GM19238 (cell line): ENCODE data around the gene ATP1A1.

Source experiments
- DNase-seq: peaks from one replicate; pipeline ENCODE4 v3.0.0; 2011; ENCODE audit warnings: low spot score; ENCODE audit not compliant: insufficient read length

The ATP1A1 gene

DNA sequence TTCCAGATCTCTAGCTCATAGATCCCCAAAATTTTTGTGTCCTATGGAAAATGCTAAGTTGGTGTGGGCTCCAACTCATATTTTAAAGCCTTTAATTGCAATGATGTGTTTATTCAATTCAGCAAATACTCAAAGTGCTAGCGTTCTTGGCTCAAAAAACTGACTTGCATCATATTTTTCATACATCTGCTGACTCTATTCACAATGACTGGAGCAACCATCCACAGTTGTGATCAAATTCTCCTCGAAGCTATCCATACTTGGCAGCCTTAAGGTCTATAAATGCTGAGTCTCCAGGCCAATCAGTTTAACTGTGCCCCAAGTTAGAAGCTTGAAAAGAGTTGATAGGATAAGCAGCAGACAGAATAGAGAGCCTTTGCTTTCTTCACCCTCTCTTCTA, 2.9 kb upstream of the ATP1A1 start:
- no peak for DNase-seq

DNA sequence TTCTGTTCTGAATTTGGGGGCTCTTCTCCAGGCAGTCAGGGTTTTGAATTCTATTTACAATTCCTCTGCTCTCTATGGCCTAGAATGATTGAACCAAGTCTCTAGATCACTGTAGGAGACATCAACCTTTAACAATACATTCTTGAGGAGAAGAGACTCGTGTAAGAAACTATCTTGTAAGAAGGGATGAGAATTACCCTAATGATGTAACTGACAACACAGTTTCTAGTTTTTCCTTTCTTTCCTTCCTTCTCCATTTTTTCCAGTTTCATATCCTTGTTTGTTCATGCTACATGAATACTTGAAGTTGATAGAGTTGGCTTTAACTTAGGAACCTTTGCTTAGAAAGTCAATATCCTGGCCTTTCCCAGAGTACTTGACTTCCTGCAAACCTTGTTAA, 1.3 kb upstream of the ATP1A1 start:
- DNase-seq, result no peak

DNA sequence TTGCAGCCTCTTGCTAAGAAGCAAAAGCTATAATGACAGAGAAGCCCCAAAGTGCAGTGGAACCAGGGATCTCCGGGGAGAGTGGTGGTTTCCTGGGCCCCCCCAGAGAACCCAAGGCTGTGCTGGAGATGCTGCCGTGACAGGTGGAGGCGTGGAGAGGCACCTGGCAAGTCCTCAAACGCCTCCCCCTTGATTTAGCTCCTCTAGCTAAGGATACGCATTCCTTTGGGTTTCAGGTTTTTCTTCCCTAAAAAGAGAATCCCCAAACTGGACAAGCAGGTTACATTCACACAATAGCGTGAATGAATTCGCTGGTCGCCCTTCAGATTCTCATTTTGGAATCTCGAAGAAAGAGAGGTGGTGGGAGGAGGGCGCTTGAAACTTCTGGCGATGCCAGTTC, 853 bp upstream of the ATP1A1 start:
- DNase-seq, result no peak

DNA sequence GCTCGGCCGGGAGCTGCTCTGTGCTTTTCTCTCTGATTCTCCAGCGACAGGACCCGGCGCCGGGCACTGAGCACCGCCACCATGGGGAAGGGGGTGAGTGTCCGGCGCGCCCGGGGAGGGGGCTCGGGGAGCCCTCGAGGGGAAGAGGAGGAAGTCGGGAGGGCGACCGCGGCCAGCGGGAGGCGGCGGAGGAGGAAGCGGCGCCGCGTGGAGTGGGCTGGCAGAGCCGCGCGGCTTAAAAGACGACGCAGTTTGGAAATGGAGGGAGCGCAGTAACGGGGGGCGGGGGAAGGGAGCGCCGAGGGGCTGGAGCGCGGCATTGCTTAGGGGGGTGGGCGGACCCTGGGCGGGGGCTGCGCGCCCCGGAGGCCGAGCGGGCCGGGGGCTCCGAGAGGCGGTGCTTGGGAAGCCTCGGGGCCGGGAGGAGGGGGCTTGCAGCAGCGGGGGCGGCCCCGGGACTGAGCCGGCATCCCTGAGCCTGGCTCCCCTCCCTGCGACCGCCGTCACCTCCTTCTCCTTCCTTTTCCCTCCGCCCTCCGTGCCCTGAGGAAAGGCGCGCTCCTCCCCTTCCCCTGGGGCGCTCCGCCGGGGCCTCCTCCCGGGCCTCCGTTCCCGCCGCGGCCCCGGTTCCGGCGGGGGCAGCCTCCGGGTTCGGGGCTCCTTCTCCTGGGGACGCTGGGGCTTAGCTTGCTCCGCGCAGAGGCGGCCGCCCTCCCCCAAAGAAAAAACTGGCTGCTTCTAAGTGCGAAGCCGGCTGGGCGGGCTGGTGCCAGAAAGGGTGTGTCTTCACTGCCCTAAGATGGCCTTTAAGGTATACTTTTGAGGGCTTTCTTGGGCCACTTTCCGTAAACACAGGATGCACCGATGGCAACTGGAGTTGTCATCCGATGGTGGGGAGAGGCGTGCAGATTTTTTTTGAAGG, 648 bp downstream of the ATP1A1 start:
- peak; percentile 27 for DNase-seq

DNA sequence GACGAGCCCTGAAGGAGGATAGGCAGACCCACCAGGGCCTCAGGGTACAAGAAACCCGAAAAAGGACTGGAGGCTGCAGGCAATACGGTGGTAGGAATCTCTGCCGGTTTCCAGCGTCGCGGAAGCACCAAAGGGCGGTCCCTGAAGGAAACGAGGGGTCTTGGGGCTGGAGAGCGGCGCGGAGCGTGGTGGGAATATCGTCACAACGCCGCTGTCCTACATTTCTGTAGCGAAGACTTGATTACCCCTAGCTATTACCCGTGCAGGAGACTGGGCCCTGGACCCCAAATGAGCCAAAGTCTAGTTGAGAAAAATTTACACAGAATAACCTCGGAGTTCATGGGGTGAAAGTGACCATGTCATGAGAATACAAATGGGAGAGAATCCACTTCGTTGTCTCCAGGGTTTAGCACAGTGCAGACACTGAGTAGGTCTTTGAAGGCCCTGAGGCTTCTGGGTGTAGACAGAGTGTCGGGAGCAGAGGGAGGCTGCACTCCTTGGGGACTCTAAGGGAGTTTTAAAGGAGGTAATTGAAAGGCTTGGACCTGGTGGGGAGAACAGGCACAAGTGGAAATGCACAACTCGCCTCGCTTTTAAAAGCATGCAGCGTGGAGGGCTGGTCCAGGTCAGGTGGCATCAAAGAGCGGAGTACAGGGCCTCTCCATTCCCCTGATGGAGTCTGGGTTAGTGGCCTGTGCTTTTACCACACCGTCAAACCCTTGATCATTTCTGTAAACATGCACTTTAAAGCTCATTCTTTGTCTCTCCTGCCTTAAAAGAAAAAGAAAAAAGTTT, 1.5 kb downstream of the ATP1A1 start:
- DNase-seq, result no peak

DNA sequence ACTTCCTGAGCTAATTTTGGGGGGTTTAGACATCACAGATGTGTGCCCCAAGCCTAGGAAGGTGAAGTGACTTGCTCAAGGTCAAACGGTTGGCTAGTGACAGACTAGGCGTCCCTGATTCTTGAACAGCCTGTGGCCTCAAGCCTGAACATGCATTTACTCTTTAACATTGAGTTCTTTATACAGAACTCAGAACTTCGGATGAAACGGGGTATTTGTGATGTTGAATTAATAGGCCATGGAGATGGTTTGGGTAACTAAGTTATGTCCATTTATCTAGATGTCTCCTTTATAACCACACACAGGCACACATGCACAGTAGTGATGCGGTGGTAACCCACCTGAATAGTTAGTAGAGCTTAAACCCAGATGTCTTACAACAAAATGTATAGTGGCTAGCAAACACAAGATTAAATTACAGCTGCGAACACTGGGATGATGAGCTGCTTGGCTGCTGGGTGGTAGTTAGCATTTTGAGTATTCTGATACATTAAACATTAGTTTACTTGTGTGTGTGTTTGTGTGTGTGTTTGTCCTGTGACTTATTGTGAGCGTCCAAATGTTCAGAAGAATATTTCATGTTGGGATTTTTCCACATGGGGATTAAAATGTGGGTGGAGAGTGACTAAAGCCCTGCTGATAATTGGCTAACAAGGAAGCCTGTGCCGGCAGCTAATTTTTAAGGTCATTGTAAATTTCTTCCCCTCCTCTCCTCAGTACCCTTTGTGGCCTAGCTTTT, 2.3 kb downstream of the ATP1A1 start:
- no peak for DNase-seq

DNA sequence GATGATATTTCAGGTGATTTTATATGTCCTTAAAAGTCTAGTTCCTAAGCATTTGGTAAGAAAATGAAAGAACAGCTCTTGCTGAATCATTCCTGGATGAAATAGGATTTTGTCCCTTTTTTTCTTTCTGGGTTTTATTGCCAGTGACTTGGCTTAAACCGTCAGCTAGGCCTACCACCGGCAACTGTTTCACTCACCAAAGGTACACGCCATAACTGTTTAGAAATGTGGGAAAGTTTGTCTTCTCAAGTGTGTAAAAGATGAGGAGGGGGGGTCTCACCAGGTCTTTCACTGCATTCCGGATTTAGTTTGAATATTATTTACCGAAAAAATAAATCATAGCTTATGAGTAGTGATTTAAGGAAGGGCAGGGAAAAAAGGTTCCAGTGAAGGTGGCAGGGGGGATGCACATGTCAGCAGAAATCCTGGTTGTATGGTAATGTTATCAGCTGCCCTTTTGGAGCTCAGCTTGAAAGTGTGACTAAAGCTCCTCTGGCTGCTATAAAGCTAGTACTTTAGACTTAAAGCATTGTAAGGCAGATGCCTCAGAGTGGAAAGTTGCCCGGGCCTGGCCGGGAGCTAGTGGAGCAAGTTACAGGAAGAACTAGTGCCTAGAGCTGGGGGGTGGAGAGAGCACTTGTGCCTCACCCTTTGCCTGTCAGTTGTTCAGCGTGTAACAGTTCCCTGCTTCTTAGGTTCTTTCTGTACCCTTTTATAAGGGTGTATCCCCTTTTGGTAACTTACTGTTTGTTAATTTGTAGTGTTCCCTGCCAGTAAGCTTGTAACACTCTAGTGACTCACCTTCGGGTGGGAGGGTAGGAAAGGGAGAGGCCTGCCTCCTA, 3.1 kb downstream of the ATP1A1 start:
- no peak for DNase-seq

DNA sequence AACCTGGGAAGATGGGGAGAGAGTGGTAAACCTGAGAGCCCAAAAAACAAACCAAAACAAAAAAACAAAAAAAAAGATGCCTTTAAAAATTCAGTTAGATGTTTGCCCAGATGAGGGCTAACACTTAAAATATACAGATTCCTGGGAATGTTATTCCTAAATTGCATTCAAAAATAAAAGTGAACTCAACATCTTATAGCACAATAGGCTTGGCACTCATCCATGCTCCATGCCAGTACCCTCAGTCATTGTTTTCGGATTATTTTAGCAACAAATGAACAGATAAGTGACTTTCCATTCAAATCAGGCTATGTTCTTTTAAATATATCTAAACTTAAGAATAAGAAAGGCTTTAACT, 3.7 kb downstream of the ATP1A1 start:
- DNase-seq, result no peak

DNA sequence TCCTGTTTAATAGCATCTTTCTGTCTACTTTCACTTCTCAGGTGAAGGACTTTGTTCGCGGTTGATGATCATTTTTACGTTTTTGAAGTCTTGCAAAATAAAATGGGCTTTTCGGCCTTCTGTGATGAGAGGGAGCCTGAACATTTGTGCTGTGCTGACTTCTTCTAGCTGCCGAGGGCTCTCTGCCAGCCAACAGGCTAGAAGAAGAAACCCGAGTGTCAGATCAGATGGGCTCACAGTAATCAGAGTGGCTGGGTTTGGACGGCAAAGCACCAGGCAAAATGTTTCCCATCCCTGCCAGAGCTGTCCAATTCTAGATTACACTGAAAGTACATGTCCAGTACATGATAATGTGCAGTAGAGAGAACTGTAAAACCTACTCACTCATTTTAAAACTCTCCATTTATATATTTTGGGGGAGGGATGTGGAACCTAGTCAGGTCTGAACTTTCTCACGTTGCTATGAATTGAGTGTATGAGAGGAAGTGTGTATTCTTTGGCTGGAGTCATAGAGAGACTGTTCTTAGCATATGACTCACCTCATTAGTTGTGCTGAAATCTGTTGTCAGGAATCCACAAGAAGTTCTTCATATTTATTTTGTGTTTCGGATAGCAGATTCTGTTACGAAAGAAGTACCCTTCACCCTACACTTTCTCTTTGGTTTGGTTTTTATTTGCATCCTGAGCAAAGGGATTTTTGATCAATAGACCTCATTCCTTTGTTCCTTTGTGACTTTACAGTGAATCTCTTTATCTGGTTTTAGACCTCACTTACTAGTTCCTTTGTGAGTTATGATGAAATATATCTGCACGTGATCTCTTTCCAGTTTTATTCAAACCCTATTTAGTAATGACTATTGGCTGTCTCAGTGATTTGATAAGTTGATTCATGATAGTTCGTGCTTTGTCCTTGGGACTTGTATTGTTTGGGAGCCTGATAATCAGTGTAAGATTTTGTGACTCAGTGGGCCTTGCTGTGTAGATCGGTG, 4.8 kb downstream of the ATP1A1 start:
- peak; percentile 32 for DNase-seq

DNA sequence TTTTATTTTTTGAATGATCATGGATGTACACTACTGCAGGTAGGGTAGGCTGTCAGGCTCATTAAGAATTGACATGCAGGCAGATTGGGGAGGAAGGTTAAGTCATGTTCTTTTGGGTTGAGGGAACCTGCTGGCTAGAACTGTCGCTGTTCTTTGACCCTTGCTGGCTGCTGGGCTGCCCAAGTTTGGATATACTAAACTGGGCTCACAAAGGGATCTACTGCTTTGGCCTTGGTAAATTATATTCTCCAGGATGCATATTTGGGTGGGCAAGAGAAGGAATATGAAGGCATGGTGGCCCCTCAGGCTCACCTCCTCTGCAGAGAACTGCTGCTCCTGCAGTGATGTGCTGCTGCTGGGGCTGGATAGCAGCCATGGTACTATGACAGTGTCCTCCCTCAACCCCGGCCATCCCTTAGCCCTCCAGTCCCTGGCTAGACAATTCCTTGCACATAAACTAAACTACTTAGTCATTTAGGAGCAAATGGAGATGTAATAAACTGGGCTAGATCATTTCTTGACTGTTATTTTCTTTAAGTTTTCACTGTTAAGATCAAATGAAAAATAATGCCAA, 6.1 kb downstream of the ATP1A1 start:
- DNase-seq, result no peak

DNA sequence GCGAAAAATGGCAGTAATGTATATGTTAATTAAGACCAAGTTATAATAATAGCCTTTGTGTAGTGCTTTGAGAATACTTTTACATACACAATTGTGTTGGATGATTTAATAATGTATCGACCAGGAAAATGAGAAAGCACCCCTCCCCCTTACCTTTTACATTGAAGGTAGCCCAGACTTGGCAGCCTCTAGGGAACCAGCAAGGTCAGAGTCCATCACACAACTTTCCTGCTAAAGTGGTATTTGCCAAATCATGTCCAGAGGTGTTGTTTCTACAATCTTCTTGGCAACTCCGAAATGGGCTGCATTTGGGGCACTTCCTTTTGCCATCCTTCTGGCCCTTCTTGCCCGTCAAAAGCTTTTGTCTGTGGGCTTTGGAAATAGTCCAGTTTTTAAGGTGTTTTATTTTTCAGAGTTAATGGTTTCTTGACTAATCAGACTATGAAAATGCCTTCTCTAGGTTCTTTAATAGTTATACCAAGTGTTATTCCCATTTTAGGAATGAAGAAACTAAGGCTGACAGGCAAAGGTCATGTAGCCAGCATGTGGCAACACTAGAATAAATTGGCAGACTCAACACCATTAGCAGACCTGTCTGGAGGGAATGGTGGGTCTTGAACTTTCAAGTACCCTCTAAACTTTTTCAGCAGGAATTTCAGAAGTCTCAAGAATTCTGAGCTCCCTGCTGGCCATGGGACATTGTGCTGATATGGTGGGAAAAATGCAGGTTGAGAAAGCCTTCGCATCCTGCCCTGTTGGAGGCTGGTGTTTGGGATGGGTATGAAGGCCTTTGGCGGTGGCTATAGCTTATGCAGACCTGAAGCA, 6.8 kb downstream of the ATP1A1 start:
- DNase-seq, result no peak

DNA sequence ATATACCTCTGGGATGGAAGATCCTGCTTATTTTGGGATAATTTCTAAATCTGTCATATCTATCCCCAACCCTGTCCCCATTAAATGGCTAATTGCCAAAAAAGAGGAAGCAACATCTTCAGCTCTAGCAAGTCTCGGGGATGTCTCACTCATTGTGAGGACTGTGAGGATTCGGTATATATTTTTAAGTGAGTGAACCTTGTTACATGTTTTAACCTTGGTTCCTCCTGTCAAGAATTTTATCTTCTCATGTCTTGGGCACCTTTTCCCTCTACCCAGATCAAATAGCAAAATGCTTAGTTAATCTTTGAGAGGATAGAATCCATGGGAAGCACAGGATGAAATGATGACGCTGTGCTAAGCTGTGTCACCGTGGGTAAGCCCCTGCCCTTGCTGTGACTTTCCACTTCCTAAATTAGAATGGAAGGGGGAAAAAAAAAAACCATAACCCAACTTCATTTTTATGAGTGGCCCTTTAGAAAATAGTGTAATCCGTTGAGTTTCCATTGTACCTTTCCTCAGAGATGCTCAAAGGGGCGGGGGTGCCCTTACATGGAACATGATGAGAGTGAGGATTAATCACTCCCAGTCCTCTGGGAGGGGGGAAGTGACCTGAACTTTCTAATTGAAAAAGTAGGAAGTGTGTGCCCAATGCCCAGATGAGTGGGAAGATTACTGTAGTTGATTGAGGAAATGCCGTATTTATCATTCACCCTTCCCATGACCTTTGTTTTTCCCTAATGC, 7.6 kb downstream of the ATP1A1 start:
- no peak for DNase-seq

DNA sequence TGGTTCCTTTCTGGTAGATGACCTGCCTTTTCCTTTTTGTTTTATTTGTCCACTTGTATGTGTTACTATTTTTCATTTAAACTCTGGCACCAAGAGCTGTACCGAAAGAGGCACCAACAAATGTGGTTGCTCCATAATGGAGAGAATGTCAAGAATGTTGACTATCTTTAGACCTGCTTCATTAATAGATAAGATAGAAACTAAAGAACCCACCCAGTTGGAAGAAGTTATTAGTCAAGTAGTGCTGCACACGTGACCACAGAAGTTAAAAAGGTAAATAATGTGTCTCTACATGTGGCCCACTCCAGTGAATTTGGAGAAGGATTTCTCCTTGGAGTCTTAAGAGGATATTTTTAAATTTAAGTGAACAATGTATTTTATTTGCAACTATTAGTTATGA, 9.3 kb downstream of the ATP1A1 start:
- no peak for DNase-seq

DNA sequence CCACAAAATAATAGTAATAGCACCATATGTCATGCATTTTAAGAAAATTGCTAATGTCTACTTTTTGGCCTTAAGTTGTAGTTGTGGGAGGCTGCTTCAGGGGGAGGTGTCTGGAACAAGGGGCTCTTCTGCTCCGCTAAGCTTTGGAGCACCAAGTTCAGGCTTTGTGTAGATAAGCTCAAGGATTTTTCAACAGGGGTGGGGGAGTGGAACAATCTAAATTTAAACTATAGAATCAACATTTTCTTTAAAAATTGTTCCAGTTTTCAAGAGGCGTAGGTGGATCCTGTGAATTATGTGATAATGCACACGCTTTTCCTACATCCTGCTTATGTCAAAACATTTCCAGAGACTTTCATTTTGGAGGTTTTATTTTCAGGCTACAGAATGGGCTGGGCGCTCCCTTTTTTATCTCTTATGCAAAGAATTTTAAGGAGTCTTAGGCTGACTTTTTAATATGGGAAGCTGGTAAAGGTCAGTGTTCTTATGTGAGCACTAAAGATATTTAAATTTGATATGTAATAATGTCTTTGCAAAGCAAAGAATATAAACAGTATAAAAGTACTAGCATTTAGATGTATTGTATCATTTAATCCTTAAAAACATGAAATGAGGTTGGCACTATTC, 9.9 kb downstream of the ATP1A1 start:
- no peak for DNase-seq

DNA sequence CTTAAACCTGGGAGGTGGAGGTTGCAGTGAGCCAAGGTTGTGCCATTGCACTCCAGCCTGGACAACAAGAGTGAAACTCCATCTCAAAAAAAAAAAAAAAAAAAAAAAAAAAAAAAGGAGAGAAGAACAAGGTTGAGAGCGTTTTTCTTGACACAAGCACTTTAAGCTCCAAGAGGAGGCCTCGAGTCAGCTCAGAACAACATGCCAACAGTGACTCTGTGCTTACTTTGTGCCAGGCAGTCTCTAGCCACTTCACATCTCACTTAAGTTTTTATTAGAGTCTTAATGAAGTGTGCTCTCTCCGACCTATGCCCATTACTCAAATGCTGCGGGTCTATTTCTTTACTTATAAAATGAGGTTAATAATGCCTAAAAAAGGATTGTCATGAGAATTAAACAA, 13.0 kb downstream of the ATP1A1 start:
- DNase-seq, result no peak

DNA sequence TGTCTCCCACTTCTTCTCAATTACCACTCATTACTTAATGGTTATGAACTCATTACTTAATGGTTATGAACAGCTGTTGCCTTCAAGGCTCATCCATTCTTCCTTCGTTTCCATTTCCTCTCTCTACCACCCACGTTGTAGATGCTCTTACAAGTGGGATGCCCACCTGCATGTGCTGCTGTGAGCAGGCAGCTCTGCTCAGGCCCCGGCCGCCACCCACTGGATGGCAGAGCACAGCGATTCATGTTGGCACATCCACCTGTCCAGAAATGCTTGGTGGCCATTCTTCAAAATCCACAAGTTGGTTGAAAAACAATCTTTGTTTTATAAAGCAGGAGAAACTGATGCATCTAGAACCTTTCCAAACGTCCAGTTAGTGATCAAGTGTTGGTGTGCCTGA, 14.5 kb downstream of the ATP1A1 start:
- DNase-seq, result no peak

DNA sequence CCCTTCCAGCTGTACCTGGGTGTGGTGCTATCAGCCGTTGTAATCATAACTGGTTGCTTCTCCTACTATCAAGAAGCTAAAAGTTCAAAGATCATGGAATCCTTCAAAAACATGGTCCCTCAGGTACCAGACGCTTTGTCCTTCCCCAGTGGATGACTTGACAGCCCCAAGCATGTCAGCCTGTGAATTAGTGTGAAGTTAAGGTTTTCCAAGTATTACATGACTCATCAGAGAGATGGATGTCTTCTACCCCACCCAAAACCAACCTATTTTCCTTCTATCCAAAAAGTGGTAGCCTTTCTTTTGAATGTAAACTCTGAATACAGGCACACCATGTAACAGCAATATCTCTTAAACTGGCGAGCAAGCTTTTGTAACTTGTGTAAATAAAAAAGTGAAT, 15.1 kb downstream of the ATP1A1 start:
- DNase-seq, result no peak

DNA sequence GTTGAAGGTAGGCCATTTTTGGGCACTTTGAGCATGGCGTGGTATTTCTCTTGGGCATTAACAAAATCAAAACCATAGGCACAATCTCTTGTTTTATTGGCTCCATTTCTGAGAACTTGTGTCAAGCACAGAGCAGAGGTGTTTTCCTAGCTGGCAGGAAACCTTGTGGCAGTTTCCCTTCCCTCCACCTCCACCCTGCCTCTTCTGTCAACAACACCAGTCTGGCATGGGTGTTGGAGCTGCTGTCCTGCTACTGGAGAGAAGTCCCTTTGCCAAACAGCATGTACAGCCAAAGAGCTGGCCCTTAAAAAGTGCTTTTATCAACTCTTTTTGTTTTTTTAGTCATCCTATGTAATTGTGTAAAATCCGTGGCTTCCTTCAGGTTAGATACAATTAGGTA, 16.0 kb downstream of the ATP1A1 start:
- DNase-seq, result no peak
